Endodermal cell (in vitro differentiated cells): ENCODE measurements around the gene CHD9. TPM values are rescaled to one million over a fixed set of nuclear protein-coding genes. Genes with fewer than 3 reads are reported as not detected.

Source experiments
- DNase-seq: peaks from one replicate; pipeline ENCODE4 v3.0.0-alpha.2; 2017
- H3K27ac ChIP-seq: 2 replicates; pipeline ENCODE4 v1.5.1; 2013; ENCODE audit warnings: mild to moderate bottlenecking, low read depth, low read length, moderate library complexity
- H3K27me3 ChIP-seq: 2 replicates; pipeline ENCODE4 v1.6.1; 2013; ENCODE audit warnings: mild to moderate bottlenecking, low read length, moderate library complexity; ENCODE audit not compliant: insufficient read depth, control insufficient read depth, poor library complexity, severe bottlenecking
- H3K36me3 ChIP-seq: 2 replicates; pipeline ENCODE4 v1.7.0; 2013; ENCODE audit warnings: mild to moderate bottlenecking, low read length, moderate library complexity; ENCODE audit not compliant: control insufficient read depth, insufficient read depth
- H3K4me1 ChIP-seq: one replicate; pipeline ENCODE4 v1.7.0; 2013; ENCODE audit warnings: low read length; ENCODE audit not compliant: control insufficient read depth, insufficient read depth
- H3K4me3 ChIP-seq: 2 replicates; pipeline ENCODE4 v1.5.1; 2013; ENCODE audit warnings: mild to moderate bottlenecking, low read length, moderate library complexity
- H3K9ac ChIP-seq: 2 replicates; pipeline ENCODE4 v1.6.1; 2013; ENCODE audit warnings: mild to moderate bottlenecking, low read length, moderate library complexity; ENCODE audit not compliant: poor library complexity, severe bottlenecking; ENCODE audit errors: extremely low read depth
- H3K9me3 ChIP-seq: 2 replicates; pipeline ENCODE4 v1.6.1; 2013; ENCODE audit warnings: mild to moderate bottlenecking, low read length, moderate library complexity; ENCODE audit not compliant: control insufficient read depth
- H3K27ac Mint-ChIP-seq: 2 replicates; pipeline ENCODE4 v1.8.0; 2020; ENCODE audit warnings: mixed read lengths
- H3K27me3 Mint-ChIP-seq: 2 replicates; pipeline ENCODE4 v1.8.0; 2021; ENCODE audit warnings: mild to moderate bottlenecking, mixed read lengths; ENCODE audit not compliant: insufficient read depth
- H3K36me3 Mint-ChIP-seq: 2 replicates; pipeline ENCODE4 v1.8.0; 2020; ENCODE audit warnings: low read depth, mixed read lengths
- H3K4me1 Mint-ChIP-seq: 2 replicates; pipeline ENCODE4 v1.8.0; 2020; ENCODE audit warnings: mixed read lengths
- H3K4me3 Mint-ChIP-seq: 2 replicates; pipeline ENCODE4 v1.8.0; 2020; ENCODE audit warnings: mild to moderate bottlenecking, moderate library complexity, mixed read lengths
- H3K9me3 Mint-ChIP-seq: 2 replicates; pipeline ENCODE4 v1.8.0; 2020; ENCODE audit warnings: mild to moderate bottlenecking, mixed read lengths
- CTCF ChIP-seq: fragments of 200-600 bp; sonication (generic); conservative IDR thresholded peaks from 2 replicates; pipeline ENCODE4 v1.5.0; 2021; ENCODE audit warnings: antibody characterized with exemption, mild to moderate bottlenecking
- WGBS, 2 experiments: methylation state at CpG; one replicate each; pipeline versions ENCODE4 v1.1.5 to v1.1.7; 2013; ENCODE audit warnings: missing lambda C conversion rate in 2 of 2, mixed read lengths in 1 of 2; ENCODE audit not compliant: insufficient coverage in 1 of 2, insufficient read length in 1 of 2; 5-methylcytosine and 5-hydroxymethylcytosine counted together
- total RNA-seq, 2 donors: library from RNA; stranded (reverse); fragmentation: NEBNext Ultra II Directional in 1 of 2; extraction: Animal tissue kit (Norgen Biotek cat#: 25700) in 1 of 2; gene quantifications; 2 replicates in 1 of 2; 3 replicates in 1 of 2; pipeline ENCODE4 v1.2.1, GENCODE V29; 2021

The CHD9 gene
- total RNA-seq, 2 donors from 2014 or later: 36.8 to 40.5 TPM

GRCh38 chr16:53057658-53058057, 2.9 kb downstream of the CHD9 start:
- no peaks in the 10 kb centered on the region for H3K36me3 Mint-ChIP-seq
- H3K36me3 ChIP-seq: no peaks in the 10 kb centered on the region
- H3K4me3 Mint-ChIP-seq: no peak overlapping the region
- H3K27ac ChIP-seq: no peak overlapping the region
- TF ChIP-seq CTCF: no peak
- no peaks in the 10 kb centered on the region for H3K27me3 Mint-ChIP-seq
- H3K9ac ChIP-seq: no peak overlapping the region
- no peak overlapping the region for H3K27ac Mint-ChIP-seq
- H3K27me3 ChIP-seq: no peaks in the 10 kb centered on the region
- no peaks in the 10 kb centered on the region for H3K9me3 ChIP-seq
- no peak for DNase-seq
- 95 to 100% methylated on average over 3 to 7 of the region's 8 CpGs for WGBS, 2 experiments
- peaks cover 13% of the 10 kb centered on the region for H3K4me1 Mint-ChIP-seq
- H3K9me3 Mint-ChIP-seq: no peaks in the 10 kb centered on the region
- H3K4me1 ChIP-seq: no peaks in the 10 kb centered on the region
- H3K4me3 ChIP-seq: no peak overlapping the region

- Mint-ChIP-seq H3K4me1 (peaks cover 13% of the 10 kb centered on the region), H3K27me3 (no peaks in the 10 kb centered on the region), H3K9me3 (no peaks in the 10 kb centered on the region), H3K27ac (no peak overlapping the region), H3K4me3 (no peak overlapping the region), H3K36me3 (no peaks in the 10 kb centered on the region)
- H3K27ac ChIP-seq: no peak overlapping the region
- no peak overlapping the region for H3K4me3 ChIP-seq
- H3K36me3 ChIP-seq: no peaks in the 10 kb centered on the region
- no peak for TF ChIP-seq CTCF
- DNase-seq: no peak
- WGBS, 2 experiments: 91% methylated on average over 5 of the region's 5 CpGs; no CpG with 5 or more reads in 1 of the 2 experiments
- no peak overlapping the region for H3K9ac ChIP-seq
- no peaks in the 10 kb centered on the region for H3K4me1 ChIP-seq
- no peaks in the 10 kb centered on the region for H3K27me3 ChIP-seq
- no peaks in the 10 kb centered on the region for H3K9me3 ChIP-seq
Observed at GRCh38 chr16:53058441-53058840, 3.6 kb downstream of the CHD9 start.

- Histone ChIP-seq H3K36me3 (no peaks in the 10 kb centered on the region), H3K27ac (no peak overlapping the region)
- 94 to 97% methylated on average over 5 of the region's 5 CpGs for WGBS, 2 experiments
Observed at GRCh38 chr16:53058882-53059281, 4.1 kb downstream of the CHD9 start.

More at GRCh38 chr16:53058882-53059281, 4.1 kb downstream of the CHD9 start:
- TF ChIP-seq CTCF: no peak
- no peak overlapping the region for H3K27ac Mint-ChIP-seq
- Histone ChIP-seq H3K4me3 (no peak overlapping the region), H3K4me1 (no peaks in the 10 kb centered on the region), H3K9ac (no peak overlapping the region), H3K9me3 (no peaks in the 10 kb centered on the region), H3K27me3 (no peaks in the 10 kb centered on the region)
- no peak for DNase-seq
- no peak overlapping the region for H3K4me3 Mint-ChIP-seq
- H3K9me3 Mint-ChIP-seq: no peaks in the 10 kb centered on the region
- H3K27me3 Mint-ChIP-seq: no peaks in the 10 kb centered on the region
- peaks cover 13% of the 10 kb centered on the region for H3K4me1 Mint-ChIP-seq
- H3K36me3 Mint-ChIP-seq: no peaks in the 10 kb centered on the region
